HCT116 (cell line): ENCODE data around the gene TMEM237. TPM values are rescaled to one million over a fixed set of nuclear protein-coding genes. Genes with fewer than 3 reads are reported as not detected.

Experiments used
- ATAC-seq: fragments of 200-7000 bp; cut with Tn5 transposase; 2 replicates; pipeline ENCODE4 v1.9.1; 2020; ENCODE audit warnings: mild to moderate bottlenecking, moderate library complexity
- BruUV-seq: library from RNA; stranded (reverse); fragments of 400-500 nt; replicated peaks from 2 replicates; lab custom pipeline; 2021; lab: Mats Ljungman, UMichigan
- CTCF ChIA-PET: fragments of 300-600 bp; sonication (Branson Sonifier 250); formaldehyde crosslinking; loops from one replicate; lab custom pipeline; 2021; ENCODE audit warnings: antibody characterized with exemption; lab: Charles Lee
- POLR2A ChIA-PET: fragments of 300-600, 350-600 bp; sonication (Branson Sonifier 250); formaldehyde crosslinking; loops from one replicate; lab custom pipeline; 2021; ENCODE audit warnings: antibody characterized with exemption; lab: Charles Lee
- RAD21 ChIA-PET, 2 experiments: fragments of 300-600 bp; sonication (Branson Sonifier 250); formaldehyde crosslinking; loops; one replicate each; lab custom pipeline; 2023; ENCODE audit warnings: low total read pairs in 2 of 2; ENCODE audit not compliant: uncharacterized antibody in 2 of 2, unreplicated experiment in 2 of 2, low non-redundant PET in 1 of 2; lab: Charles Lee
- DNase-seq: peaks from one replicate; pipeline ENCODE4 v3.0.0-alpha.2; 2010; ENCODE audit warnings: low read depth, low spot score
- H2AFZ ChIP-seq: fragments of 200-600 bp; shearing (Covaris generic), sonication (generic); 2 replicates; pipeline ENCODE4 v1.6.1; 2017; ENCODE audit warnings: low read depth, mixed run types, mixed read lengths, antibody characterized with exemption, low read length; ENCODE audit not compliant: poor library complexity, severe bottlenecking
- H3K27ac ChIP-seq: 2 replicates; pipeline ENCODE4 v1.5.1; 2012; ENCODE audit warnings: low read depth, low read length
- H3K27me3 ChIP-seq: fragments of 200-600 bp; sonication (generic); 2 replicates; pipeline ENCODE4 v1.6.1; 2016; ENCODE audit warnings: mixed run types, low read length, mixed read lengths; ENCODE audit not compliant: insufficient read depth
- H3K36me3 ChIP-seq, 2 experiments: fragments of 200-500 bp in 1 of 2; fragments of 200-600 bp in 1 of 2; sonication (Bioruptor generic) in 1 of 2; sonication (generic) in 1 of 2; 2 replicates each; pipeline versions ENCODE4 v1.5.1 to v1.6.1; 2014 to 2016; ENCODE audit warnings: low read length in 2 of 2, inconsistent platforms in 1 of 2, mixed read lengths in 1 of 2, mixed run types in 1 of 2; ENCODE audit not compliant: insufficient read depth in 2 of 2, control insufficient read depth in 1 of 2
- H3K4me1 ChIP-seq, 2 experiments: fragments of 200-600 bp in 1 of 2; sonication (generic) in 1 of 2; 2 replicates each; pipeline versions ENCODE4 v1.5.1 to v1.6.1; 2012 to 2017; ENCODE audit warnings: low read length in 2 of 2, inconsistent platforms in 1 of 2, mild to moderate bottlenecking in 1 of 2, mixed read lengths in 1 of 2, mixed run types in 1 of 2, moderate library complexity in 1 of 2; ENCODE audit not compliant: insufficient read depth in 2 of 2, control insufficient read depth in 1 of 2
- H3K4me2 ChIP-seq: fragments of 200-600 bp; sonication (generic); 2 replicates; pipeline ENCODE4 v1.6.1; 2017; ENCODE audit warnings: mixed run types, low read length, mixed read lengths
- H3K4me3 ChIP-seq, 2 experiments: fragments of 200-600 bp in 1 of 2; sonication (generic) in 1 of 2; replicated peaks in 1 of 2; 2 replicates each; pipeline ENCODE4 v1.5.1; 2011 to 2016; ENCODE audit warnings: low read length in 2 of 2, control low read depth in 1 of 2, low read depth in 1 of 2, mild to moderate bottlenecking in 1 of 2, mixed read lengths in 1 of 2, mixed run types in 1 of 2
- H3K79me2 ChIP-seq: fragments of 200-600 bp; sonication (generic); 2 replicates; pipeline ENCODE4 v1.6.1; 2017; ENCODE audit warnings: mild to moderate bottlenecking, mixed run types, low read length, moderate library complexity, mixed read lengths; ENCODE audit not compliant: insufficient read depth
- H3K9ac ChIP-seq: fragments of 200-600 bp; sonication (generic); 2 replicates; pipeline ENCODE4 v1.6.1; 2016; ENCODE audit warnings: low read length, mixed read lengths
- H3K9me2 ChIP-seq: fragments of 200-600 bp; sonication (generic), shearing (Covaris generic); 2 replicates; pipeline ENCODE4 v1.6.1; 2017; ENCODE audit warnings: mixed run types, mild to moderate bottlenecking, moderate library complexity; ENCODE audit not compliant: insufficient read depth
- H3K9me3 ChIP-seq, 2 experiments: fragments of 200-500 bp in 1 of 2; fragments of 200-600 bp in 1 of 2; sonication (Bioruptor generic) in 1 of 2; sonication (generic) in 1 of 2; 2 replicates each; pipeline ENCODE4 v1.6.1; 2014 to 2017; ENCODE audit warnings: low read length in 2 of 2, mixed read lengths in 2 of 2, inconsistent platforms in 1 of 2, low read depth in 1 of 2, mild to moderate bottlenecking in 1 of 2, mixed run types in 1 of 2, moderate library complexity in 1 of 2; ENCODE audit not compliant: control insufficient read depth in 1 of 2, insufficient read depth in 1 of 2
- H4K20me1 ChIP-seq: fragments of 200-600 bp; sonication (generic), shearing (Covaris generic); 2 replicates; pipeline ENCODE4 v1.6.1; 2017; ENCODE audit warnings: mixed run types, mild to moderate bottlenecking, moderate library complexity; ENCODE audit not compliant: insufficient read depth
- ATF3 ChIP-seq: IDR thresholded peaks from 2 replicates; pipeline ENCODE4 v1.6.1; 2012
- CEBPB ChIP-seq: IDR thresholded peaks from 2 replicates; pipeline ENCODE4 v1.6.1; 2012; ENCODE audit warnings: low read depth
- SIN3A ChIP-seq: IDR thresholded peaks from 2 replicates; pipeline ENCODE4 v1.6.1; 2012; ENCODE audit warnings: low read depth
- YY1 ChIP-seq: IDR thresholded peaks from 2 replicates; pipeline ENCODE4 v1.6.1; 2011; ENCODE audit warnings: low read length, low read depth, moderate library complexity, mild to moderate bottlenecking; ENCODE audit not compliant: insufficient replicate concordance; ENCODE audit errors: extremely low read depth
- ZNF274 ChIP-seq: fragments of 200-500 bp; sonication (Bioruptor generic); IDR thresholded peaks from 2 replicates; pipeline ENCODE4 v1.6.1; 2014; ENCODE audit warnings: mild to moderate bottlenecking, low read depth, low read length, inconsistent platforms
- intact Hi-C: fragments of 100-400 bp; cut with micrococcal nuclease; formaldehyde crosslinking; loops from 2 replicates; pipeline ENCODE4 v1.10.0; 2022
- total RNA-seq: library from RNA; stranded (reverse); gene quantifications from one replicate; pipeline ENCODE4 v1.2.1, GENCODE V29; 2021; ENCODE audit not compliant: unreplicated experiment
- TF ChIP-seq, protein P1 (sequence below): IDR thresholded peaks from 2 replicates; pipeline ENCODE4 v1.6.1; 2012

TMEM237 gene
- total RNA-seq, 1 experiment from 2014 or later: 29.4 TPM

DNA sequence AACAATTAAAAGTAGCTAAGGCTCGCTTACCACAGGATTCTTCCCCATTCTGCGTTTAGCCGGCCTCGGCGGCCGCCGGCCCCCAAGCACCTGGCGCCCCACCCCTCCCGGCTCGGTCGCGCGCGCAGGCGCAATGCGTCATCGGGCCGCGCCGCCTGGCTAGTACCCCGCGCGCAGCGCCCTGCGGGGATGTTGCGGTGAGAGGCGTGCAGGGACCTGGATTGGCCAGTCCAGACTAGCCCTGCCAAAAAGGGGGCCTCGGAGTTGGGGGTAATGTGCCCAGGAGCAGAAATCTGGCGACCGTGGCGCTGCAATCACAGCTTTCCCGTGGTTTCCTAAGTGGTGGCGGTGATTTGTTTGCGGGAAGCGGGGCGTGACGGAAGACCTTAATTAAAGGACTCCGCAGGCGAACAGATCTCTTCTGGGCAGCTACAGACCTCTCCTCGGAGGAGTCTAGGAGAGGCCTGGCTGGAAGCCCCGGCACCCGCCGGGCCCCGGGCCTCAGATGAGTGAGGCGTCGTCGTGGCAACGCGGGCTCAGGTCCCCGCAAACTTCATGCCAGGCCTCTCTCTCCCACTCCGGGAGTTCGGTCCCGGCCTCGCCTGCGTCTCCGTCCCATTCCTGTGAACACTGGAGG is 606 bp downstream of the TMEM237 start (continued):
- TF ChIP-seq ZNF274 (no peak), SIN3A (peak; percentile 84; the same call in 1 of the 2 replicates)
- TF ChIP-seq, protein P1, sequence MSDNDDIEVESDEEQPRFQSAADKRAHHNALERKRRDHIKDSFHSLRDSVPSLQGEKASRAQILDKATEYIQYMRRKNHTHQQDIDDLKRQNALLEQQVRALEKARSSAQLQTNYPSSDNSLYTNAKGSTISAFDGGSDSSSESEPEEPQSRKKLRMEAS: peak; percentile 57; the same call in 1 of the 2 replicates

DNA sequence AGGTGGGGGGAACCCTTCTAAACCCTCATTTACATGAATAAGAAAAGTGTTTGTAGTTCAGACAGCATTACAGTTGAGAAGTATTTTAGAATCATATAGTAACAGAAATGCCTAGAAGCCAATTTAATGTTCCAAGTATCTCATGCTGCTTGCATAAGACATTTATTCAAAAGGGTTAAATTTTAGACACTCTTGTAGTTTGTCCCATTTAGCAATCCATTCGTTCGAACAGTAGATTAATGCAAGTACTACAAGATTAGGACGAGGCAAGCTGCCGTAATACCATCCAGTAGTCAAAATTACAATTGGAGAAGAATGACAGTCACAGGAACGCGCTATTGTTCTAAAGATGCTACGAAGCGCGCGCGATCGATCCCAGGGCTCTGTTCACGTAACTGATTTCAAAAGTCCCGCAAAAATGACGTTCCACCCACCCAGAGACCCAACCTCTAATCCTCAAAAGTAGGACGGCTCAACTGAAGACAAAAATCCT is 1.2 kb downstream of the TMEM237 start:
- Histone ChIP-seq H3K4me2 (peak overlapping the region; percentile 78), H3K36me3 (peaks cover 0 to 4% of the 10 kb centered on the region in 2 experiments; a peak in 1 of 4 replicates), H3K4me1 (peaks cover 4 to 13% of the 10 kb centered on the region in 2 experiments), H3K27me3 (no peaks in the 10 kb centered on the region), H3K79me2 (peaks cover 5% of the 10 kb centered on the region; the same call in 1 of the 2 replicates), H3K4me3 (peak overlapping the region; percentile 71 to 90), H2AFZ (peak overlapping the region; percentile 28), H3K9me3 (no peaks in the 10 kb centered on the region), H3K27ac (peak overlapping the region; percentile 64), H3K9me2 (no peaks in the 10 kb centered on the region), H4K20me1 (no peaks in the 10 kb centered on the region)
- BruUV-seq: TSS peak; percentile 82
- intact Hi-C loops: loop anchor here (5.0 to 10.0 kb wide), 2 partner anchors 187 to 410 kb away; partner anchors contain the start of genes STRADB and TRAK2
- RAD21 ChIA-PET: no interaction called here
- CTCF ChIA-PET: no interaction called here
- POLR2A ChIA-PET: interaction anchor here (0.6 kb wide), 1 partner anchor 729 kb away, joined by 3 read pairs; no protein-coding TSS in a partner anchor
- ATAC-seq: peak; percentile 57
- 0 out of 2 replicates have a peak, but pooled peaks have one; percentile 10 for TF ChIP-seq CEBPB
- TF ChIP-seq ATF3: no peak
- TF ChIP-seq YY1: no peak
- TF ChIP-seq SIN3A: peak; percentile 61; the same call in 1 of the 2 replicates
- TF ChIP-seq, all 23 proteins: peak for 2
- H3K9ac ChIP-seq: peak overlapping the region; percentile 84
- DNase-seq: no peak
